OCI-LY1 (cell line): Measurements from ENCODE around the gene COMMD8.

Source experiments
- H2AFZ ChIP-seq: fragments of 200-600 bp; sonication (generic), shearing (Covaris generic); 2 replicates; pipeline ENCODE4 v1.6.0; 2014; ENCODE audit warnings: antibody characterized with exemption, mild to moderate bottlenecking, low read length
- H3F3A ChIP-seq: fragments of 200-600 bp; sonication (generic), shearing (Covaris generic); 2 replicates; pipeline ENCODE4 v1.6.0; 2014; ENCODE audit warnings: mild to moderate bottlenecking, antibody characterized with exemption, low read length, moderate library complexity; ENCODE audit not compliant: insufficient read depth
- H3K27ac ChIP-seq: fragments of 200-600 bp; sonication (generic); 2 replicates; pipeline ENCODE4 v1.5.1; 2014; ENCODE audit warnings: low read length, mixed run types, mild to moderate bottlenecking, low read depth; ENCODE audit not compliant: poor library complexity, severe bottlenecking
- H3K27me3 ChIP-seq: fragments of 200-600 bp; sonication (generic); 2 replicates; pipeline ENCODE4 v1.6.0; 2014; ENCODE audit warnings: antibody characterized with exemption, mild to moderate bottlenecking, low read length, moderate library complexity; ENCODE audit not compliant: insufficient read depth
- H3K36me3 ChIP-seq: fragments of 200-600 bp; sonication (generic); 2 replicates; pipeline ENCODE4 v1.6.1; 2014; ENCODE audit warnings: mild to moderate bottlenecking, antibody characterized with exemption, low read length, moderate library complexity, mixed read lengths; ENCODE audit not compliant: insufficient read depth
- H3K4me1 ChIP-seq: fragments of 200-600 bp; sonication (generic); 2 replicates; pipeline ENCODE4 v1.5.1; 2014; ENCODE audit warnings: mild to moderate bottlenecking, low read length, moderate library complexity; ENCODE audit not compliant: insufficient read depth, severe bottlenecking
- H3K4me2 ChIP-seq: fragments of 200-600 bp; sonication (generic), shearing (Covaris generic); 2 replicates; pipeline ENCODE4 v1.6.1; 2014; ENCODE audit warnings: low read length
- H3K4me3 ChIP-seq: fragments of 200-600 bp; sonication (generic); 2 replicates; pipeline ENCODE4 v1.5.1; 2014; ENCODE audit warnings: low read length, low read depth, mild to moderate bottlenecking, mixed read lengths; ENCODE audit not compliant: poor library complexity, severe bottlenecking
- H3K79me2 ChIP-seq: fragments of 200-600 bp; shearing (Covaris generic); 2 replicates; pipeline ENCODE4 v1.6.1; 2016; ENCODE audit warnings: mixed run types, low read length, mixed read lengths; ENCODE audit not compliant: insufficient read depth
- H3K9ac ChIP-seq: fragments of 200-600 bp; sonication (generic), shearing (Covaris generic); 2 replicates; pipeline ENCODE4 v1.6.1; 2014; ENCODE audit warnings: mild to moderate bottlenecking, low read length, mixed read lengths
- H3K9me2 ChIP-seq: fragments of 200-600 bp; sonication (generic), shearing (Covaris generic); 2 replicates; pipeline ENCODE4 v1.6.1; 2014; ENCODE audit warnings: low read depth, mild to moderate bottlenecking, low read length, mixed read lengths
- H3K9me3 ChIP-seq: fragments of 200-600 bp; shearing (Covaris generic); 2 replicates; pipeline ENCODE4 v1.6.1; 2014; ENCODE audit warnings: low read length, mixed read lengths
- H4K20me1 ChIP-seq: fragments of 200-600 bp; sonication (generic), shearing (Covaris generic); 2 replicates; pipeline ENCODE4 v1.6.0; 2016; ENCODE audit warnings: mild to moderate bottlenecking, low read length; ENCODE audit not compliant: insufficient read depth
- CTCF ChIP-seq: fragments of 200-600 bp; sonication (generic), shearing (Covaris generic); IDR thresholded peaks from 2 replicates; pipeline ENCODE4 v1.5.1; 2017; ENCODE audit warnings: mild to moderate bottlenecking, antibody characterized with exemption, low read length, moderate library complexity, mixed read lengths
- EZH2 ChIP-seq: fragments of 200-600 bp; sonication (generic), shearing (Covaris generic); IDR thresholded peaks from 2 replicates; pipeline ENCODE4 v1.8.0; 2017; ENCODE audit warnings: borderline replicate concordance, mixed run types, mild to moderate bottlenecking, antibody characterized with exemption, low read length, moderate library complexity, mixed read lengths

The COMMD8 gene

GRCh38 chr4:47418147-47418546, 45.4 kb downstream of the COMMD8 start:
- H3K27me3 ChIP-seq: no peaks in the 10 kb centered on the region
- H3K36me3 ChIP-seq: no peaks in the 10 kb centered on the region
- no peak overlapping the region for H3K9ac ChIP-seq
- no peaks in the 10 kb centered on the region for H3K79me2 ChIP-seq
- TF ChIP-seq EZH2 (no peak), CTCF (no peak)
- H4K20me1 ChIP-seq: no peaks in the 10 kb centered on the region
- H3K4me2 ChIP-seq: no peak overlapping the region
- no peaks in the 10 kb centered on the region for H3K9me2 ChIP-seq
- no peaks in the 10 kb centered on the region for H3F3A ChIP-seq
- no peaks in the 10 kb centered on the region for H3K9me3 ChIP-seq
- H3K27ac ChIP-seq: no peak overlapping the region
- no peaks in the 10 kb centered on the region for H3K4me1 ChIP-seq
- H2AFZ ChIP-seq: no peak overlapping the region
- no peak overlapping the region for H3K4me3 ChIP-seq

- no peak for TF ChIP-seq CTCF
- TF ChIP-seq EZH2: no peak
- H4K20me1 ChIP-seq: no peaks in the 10 kb centered on the region
- H3K9ac ChIP-seq: no peak overlapping the region
- no peak overlapping the region for H2AFZ ChIP-seq
- no peaks in the 10 kb centered on the region for H3K4me1 ChIP-seq
- H3F3A ChIP-seq: no peaks in the 10 kb centered on the region
- no peak overlapping the region for H3K27ac ChIP-seq
- no peaks in the 10 kb centered on the region for H3K9me3 ChIP-seq
- H3K4me3 ChIP-seq: no peak overlapping the region
- no peak overlapping the region for H3K4me2 ChIP-seq
- H3K9me2 ChIP-seq: no peaks in the 10 kb centered on the region
- H3K79me2 ChIP-seq: no peaks in the 10 kb centered on the region
- H3K27me3 ChIP-seq: no peaks in the 10 kb centered on the region
- no peaks in the 10 kb centered on the region for H3K36me3 ChIP-seq
These were observed 47.8 kb downstream of the COMMD8 start for GRCh38 chr4:47415719-47416118.

GRCh38 chr4:47413521-47413920, 50.0 kb downstream of the COMMD8 start:
- TF ChIP-seq EZH2 (no peak), CTCF (no peak)
- H2AFZ ChIP-seq: no peak overlapping the region
- H3K9me2 ChIP-seq: no peaks in the 10 kb centered on the region
- no peaks in the 10 kb centered on the region for H3K4me1 ChIP-seq
- H3K36me3 ChIP-seq: no peaks in the 10 kb centered on the region
- no peak overlapping the region for H3K4me3 ChIP-seq
- H3K9ac ChIP-seq: no peak overlapping the region
- no peaks in the 10 kb centered on the region for H3K9me3 ChIP-seq
- H3K27me3 ChIP-seq: no peaks in the 10 kb centered on the region
- H4K20me1 ChIP-seq: no peaks in the 10 kb centered on the region
- no peaks in the 10 kb centered on the region for H3K79me2 ChIP-seq
- no peak overlapping the region for H3K27ac ChIP-seq
- H3F3A ChIP-seq: no peaks in the 10 kb centered on the region
- no peak overlapping the region for H3K4me2 ChIP-seq
